Measurements from ENCODE around the gene ANKRD13B.

ANKRD13B gene

DNA sequence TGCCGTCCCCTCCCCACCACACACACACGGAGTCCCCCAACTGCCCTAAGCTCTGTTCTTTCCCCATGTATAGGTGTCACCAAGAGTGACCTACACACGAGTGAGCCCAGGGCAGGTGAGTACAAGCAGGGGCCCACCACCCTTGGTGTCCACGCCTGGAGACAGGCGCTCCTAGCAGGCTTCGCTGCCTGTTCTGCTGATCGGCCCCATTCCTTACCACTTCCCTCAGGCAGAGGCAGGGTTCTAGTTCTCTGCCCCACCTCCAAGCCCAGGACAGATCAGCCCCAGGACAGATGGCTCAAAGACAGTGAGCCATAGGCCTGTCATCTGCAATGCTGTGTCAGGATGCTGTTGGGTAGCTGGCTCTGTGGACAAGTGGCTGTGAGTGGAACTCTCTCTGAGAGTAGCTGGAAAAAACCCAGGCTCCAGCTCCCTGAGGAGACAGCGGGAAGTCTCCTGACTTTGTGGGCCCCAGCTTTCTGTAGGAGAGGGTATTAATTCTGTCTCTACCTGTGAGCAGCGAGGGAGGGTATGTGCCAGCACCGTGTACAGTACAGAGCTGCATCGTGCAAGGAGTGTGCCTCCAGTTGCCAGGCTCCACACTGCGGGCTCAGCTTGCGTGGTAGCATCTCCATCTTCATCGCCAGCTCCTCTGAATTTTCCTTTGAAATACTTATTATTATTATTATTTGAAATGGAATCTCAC, 23.5 kb upstream of the ANKRD13B start:
- TF ChIP-seq, protein P1, sequence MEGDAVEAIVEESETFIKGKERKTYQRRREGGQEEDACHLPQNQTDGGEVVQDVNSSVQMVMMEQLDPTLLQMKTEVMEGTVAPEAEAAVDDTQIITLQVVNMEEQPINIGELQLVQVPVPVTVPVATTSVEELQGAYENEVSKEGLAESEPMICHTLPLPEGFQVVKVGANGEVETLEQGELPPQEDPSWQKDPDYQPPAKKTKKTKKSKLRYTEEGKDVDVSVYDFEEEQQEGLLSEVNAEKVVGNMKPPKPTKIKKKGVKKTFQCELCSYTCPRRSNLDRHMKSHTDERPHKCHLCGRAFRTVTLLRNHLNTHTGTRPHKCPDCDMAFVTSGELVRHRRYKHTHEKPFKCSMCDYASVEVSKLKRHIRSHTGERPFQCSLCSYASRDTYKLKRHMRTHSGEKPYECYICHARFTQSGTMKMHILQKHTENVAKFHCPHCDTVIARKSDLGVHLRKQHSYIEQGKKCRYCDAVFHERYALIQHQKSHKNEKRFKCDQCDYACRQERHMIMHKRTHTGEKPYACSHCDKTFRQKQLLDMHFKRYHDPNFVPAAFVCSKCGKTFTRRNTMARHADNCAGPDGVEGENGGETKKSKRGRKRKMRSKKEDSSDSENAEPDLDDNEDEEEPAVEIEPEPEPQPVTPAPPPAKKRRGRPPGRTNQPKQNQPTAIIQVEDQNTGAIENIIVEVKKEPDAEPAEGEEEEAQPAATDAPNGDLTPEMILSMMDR (IDR thresholded peaks at IDR 0.05): no peak
- TF ChIP-seq ZFX (IDR thresholded peaks at IDR 0.05; ENCODE audit: borderline replicate concordance): no peak
- H3K27ac ChIP-seq: peak overlapping the region; percentile 80

DNA sequence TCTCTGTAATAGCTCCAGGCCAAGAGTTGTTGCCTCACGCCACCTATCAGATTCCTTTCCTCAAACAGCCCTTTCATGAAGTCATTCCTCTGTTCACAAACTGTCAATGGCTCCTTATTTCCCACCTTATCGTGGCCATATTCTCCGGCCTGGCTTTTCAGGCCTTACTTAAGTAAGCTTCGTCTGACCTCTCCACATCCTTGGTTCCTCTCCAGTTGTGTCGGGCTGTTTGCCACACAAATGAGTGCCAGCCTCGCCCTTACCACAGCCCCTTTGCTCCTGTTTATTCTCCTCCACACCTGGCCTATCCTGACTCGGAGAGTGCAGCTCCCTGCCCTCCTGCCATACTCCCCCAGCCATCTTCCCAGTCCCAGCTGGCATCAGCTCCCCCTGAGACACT, 22.4 kb upstream of the ANKRD13B start:
- TF ChIP-seq, protein P1 (IDR thresholded peaks at IDR 0.05): no peak
- H3K27ac ChIP-seq: no peak overlapping the region

DNA sequence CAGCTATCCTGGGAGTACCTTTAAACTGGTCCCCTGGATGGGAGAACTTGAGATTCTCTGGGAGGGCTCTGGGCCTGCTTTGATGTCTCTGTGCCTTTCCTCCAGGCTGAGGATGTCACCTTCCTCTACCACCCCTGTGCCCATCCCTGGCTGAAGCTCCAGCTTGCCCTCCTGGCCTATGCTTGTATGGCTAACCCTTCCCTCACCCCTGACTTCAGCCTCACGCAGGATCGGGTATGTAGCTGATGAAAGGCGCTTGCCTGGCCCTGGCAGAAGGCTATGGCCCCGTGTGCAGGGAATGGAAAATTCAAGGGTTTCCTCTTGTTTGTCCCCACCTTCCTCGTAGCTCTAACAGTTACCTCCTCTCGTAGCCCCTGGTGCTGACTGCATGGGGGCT, 21.4 kb upstream of the ANKRD13B start:
- TF ChIP-seq ZFX (IDR thresholded peaks at IDR 0.05; ENCODE audit: borderline replicate concordance): no peak
- TF ChIP-seq, protein P1 (IDR thresholded peaks at IDR 0.05): no peak
- no peak overlapping the region for H3K27ac ChIP-seq

DNA sequence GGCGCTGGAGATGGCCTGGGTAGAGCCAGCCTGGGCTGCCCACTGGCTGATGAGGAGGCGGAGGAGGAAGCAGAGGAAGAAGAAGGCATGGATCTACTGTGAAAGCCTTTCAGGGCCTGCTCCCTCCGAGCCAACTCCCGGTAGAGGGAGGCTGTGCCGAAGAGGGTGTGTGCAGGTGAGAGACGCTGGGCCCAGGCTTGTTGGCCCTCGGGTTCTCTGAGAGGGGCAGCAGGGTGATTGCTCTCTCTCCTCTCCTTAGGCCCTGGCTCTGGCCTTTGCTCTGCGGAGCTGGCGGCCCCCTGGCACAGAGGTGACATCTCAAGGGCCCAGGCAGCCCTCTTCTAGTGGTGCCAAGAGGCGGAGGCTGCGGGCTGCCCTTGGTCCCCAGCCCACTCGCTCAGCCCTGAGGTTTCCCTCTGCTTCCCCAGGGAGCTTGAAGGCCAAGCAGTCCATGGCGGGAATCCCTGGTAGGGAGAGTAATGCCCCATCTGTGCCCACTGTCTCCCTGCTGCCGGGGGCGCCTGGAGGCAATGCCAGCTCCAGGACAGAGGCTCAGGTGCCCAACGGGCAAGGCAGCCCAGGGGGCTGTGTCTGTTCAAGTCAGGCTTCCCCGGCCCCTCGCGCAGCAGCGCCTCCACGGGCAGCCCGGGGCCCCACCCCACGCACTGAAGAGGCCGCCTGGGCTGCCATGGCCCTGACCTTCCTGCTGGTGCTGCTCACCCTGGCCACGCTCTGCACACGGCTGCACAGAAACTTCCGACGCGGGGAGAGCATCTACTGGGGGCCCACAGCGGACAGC, 20.9 kb upstream of the ANKRD13B start:
- peak overlapping the region; percentile 60; the same call in 1 of the 2 replicates for H3K27ac ChIP-seq
- TF ChIP-seq, protein P1 (IDR thresholded peaks at IDR 0.05): no peak
- TF ChIP-seq ZFX (IDR thresholded peaks at IDR 0.05; ENCODE audit: borderline replicate concordance): no peak

DNA sequence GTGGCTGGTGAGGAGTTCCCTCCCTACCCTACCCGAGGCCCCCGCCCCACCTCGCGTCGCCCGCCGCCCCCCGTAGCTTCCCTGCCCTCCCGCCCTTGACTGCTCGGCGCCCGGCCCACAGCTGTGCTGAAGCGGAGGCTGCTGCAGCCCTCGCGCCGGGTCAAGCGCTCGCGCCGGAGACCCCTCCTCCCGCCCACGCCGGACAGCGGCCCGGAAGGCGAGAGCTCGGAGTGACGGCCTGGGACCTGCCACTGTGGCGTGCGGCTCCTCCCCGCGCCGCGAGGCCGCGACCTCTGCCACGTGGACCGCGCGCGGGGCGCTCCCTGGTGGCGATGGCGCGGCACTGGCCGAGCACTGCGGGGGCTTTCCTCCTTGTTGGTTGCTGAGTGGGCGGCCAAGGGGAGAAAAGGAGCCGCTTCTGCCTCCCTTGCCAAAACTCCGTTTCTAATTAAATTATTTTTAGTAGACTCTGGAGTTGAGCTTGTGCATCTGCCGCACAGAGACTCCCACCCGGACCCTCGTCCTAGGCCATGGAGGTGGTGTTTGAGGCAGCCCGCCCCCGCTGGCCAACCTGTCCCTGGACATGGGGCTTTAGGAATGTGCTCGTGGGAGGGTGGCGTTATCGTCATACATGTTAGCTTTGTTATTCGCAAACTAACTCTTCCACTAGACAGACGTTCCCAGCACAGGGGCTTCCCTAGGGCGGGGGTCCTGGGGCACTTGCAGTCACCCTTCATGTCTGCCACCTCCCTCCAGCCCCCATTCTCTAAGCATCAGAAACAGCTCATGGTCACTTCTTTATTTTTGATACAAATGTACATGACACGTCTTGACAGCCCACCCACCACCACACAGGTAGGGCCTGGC, 20.0 kb upstream of the ANKRD13B start:
- TF ChIP-seq ZFX (IDR thresholded peaks at IDR 0.05; ENCODE audit: borderline replicate concordance): no peak
- TF ChIP-seq, protein P1 (IDR thresholded peaks at IDR 0.05): peak; percentile 90
- peak overlapping the region; percentile 60 for H3K27ac ChIP-seq

- H3K27ac ChIP-seq: peak overlapping the region; percentile 60
- TF ChIP-seq ZFX (IDR thresholded peaks at IDR 0.05; ENCODE audit: borderline replicate concordance): no peak
- TF ChIP-seq, protein P1 (IDR thresholded peaks at IDR 0.05): no peak
These were observed 19.4 kb upstream of the ANKRD13B start for GRCh38 chr17:29573558-29573869.
